HepG2 (cell line): Measurements from ENCODE around the gene CCNL1. TPM values are rescaled to one million over a fixed set of nuclear protein-coding genes. Genes with fewer than 3 reads are reported as not detected.

ENCODE experiments used
- ATF4 ChIP-seq, 2 experiments: fragments of 450-650 bp in 1 of 2; sonication (generic) in 1 of 2; formaldehyde crosslinking; IDR thresholded peaks; 2 replicates each; pipeline versions ENCODE4 v1.5.0 to v1.8.0; 2020 to 2022; ENCODE audit warnings: mild to moderate bottlenecking in 1 of 2, missing genetic modification reagents in 1 of 2
- CREM ChIP-seq, 2 experiments: sonication (generic) in 1 of 2; formaldehyde crosslinking in 1 of 2; IDR thresholded peaks; 2 replicates each; pipeline versions ENCODE4 v1.4.0 to v1.6.1; 2016 to 2020; ENCODE audit warnings: antibody characterized with exemption in 1 of 2, mild to moderate bottlenecking in 1 of 2, missing genetic modification reagents in 1 of 2
- CSRNP1 ChIP-seq: sonication (generic); formaldehyde crosslinking; IDR thresholded peaks from 2 replicates; pipeline ENCODE4 v1.8.1; 2023; ENCODE audit warnings: mild to moderate bottlenecking, missing genetic modification reagents
- KDM3A ChIP-seq: IDR thresholded peaks from 2 replicates; pipeline ENCODE4 v1.6.1; 2018; ENCODE audit warnings: low read depth, missing compliant biosample characterization
- NFRKB ChIP-seq: fragments of 450-650 bp; IDR thresholded peaks from 2 replicates; pipeline ENCODE4 v1.6.1; 2017
- RORA ChIP-seq: sonication (generic); formaldehyde crosslinking; IDR thresholded peaks from 2 replicates; pipeline ENCODE4 v1.5.0; 2020; ENCODE audit warnings: mild to moderate bottlenecking, missing genetic modification reagents, moderate library complexity
- RXRB ChIP-seq: IDR thresholded peaks from 2 replicates; pipeline ENCODE4 v1.6.1; 2016; ENCODE audit warnings: borderline replicate concordance, missing genetic modification reagents, missing compliant biosample characterization
- TRAFD1 ChIP-seq: sonication (generic); formaldehyde crosslinking; IDR thresholded peaks from 2 replicates; pipeline ENCODE4 v1.5.1; 2020; ENCODE audit warnings: missing genetic modification reagents, mild to moderate bottlenecking, borderline replicate concordance
- ZIK1 ChIP-seq: sonication (generic); formaldehyde crosslinking; IDR thresholded peaks from 2 replicates; pipeline ENCODE4 v1.5.0; 2020; ENCODE audit warnings: mild to moderate bottlenecking, low read depth, missing genetic modification reagents, borderline replicate concordance
- ZNF629 ChIP-seq: sonication (generic); formaldehyde crosslinking; conservative IDR thresholded peaks from 2 replicates; pipeline ENCODE4 v1.5.0; 2020; ENCODE audit warnings: missing genetic modification reagents
- polyA plus RNA-seq, 8 experiments: library from polyadenylated mRNA; depleted of rRNA in 3 of 8; stranded (reverse) in 7 of 8; unstranded in 1 of 8; fragments of >200 nt; fragmentation: Illumina TruSeq in 4 of 8; extraction: Trizol in 4 of 8; gene quantifications; 2 replicates each; pipeline versions ENCODE4 v1.2.1 to v1.2.3, GENCODE V29; 2011 to 2016; ENCODE audit warnings: low read depth in 4 of 8, missing spikeins in 1 of 8, mixed read lengths in 1 of 8; ENCODE audit not compliant: insufficient read depth in 1 of 8
- total RNA-seq, 5 experiments: library from RNA; depleted of rRNA; stranded (reverse); fragments of >200 nt; fragmentation: Illumina TruSeq; extraction: Trizol; gene quantifications; 2 replicates each; pipeline ENCODE4 v1.2.3, GENCODE V29; 2016; ENCODE audit warnings: low read depth in 1 of 5
- TF ChIP-seq, protein P1 (sequence below): sonication (generic); formaldehyde crosslinking; IDR thresholded peaks from 2 replicates; pipeline ENCODE4 v1.4.0; 2020; ENCODE audit warnings: missing genetic modification reagents, mild to moderate bottlenecking, borderline replicate concordance
- TF ChIP-seq, protein P2 (sequence below): sonication (generic); formaldehyde crosslinking; IDR thresholded peaks from 2 replicates; pipeline ENCODE4 v1.4.0; 2020; ENCODE audit warnings: missing genetic modification reagents, borderline replicate concordance
- TF ChIP-seq, protein P3 (sequence below): sonication (generic); formaldehyde crosslinking; IDR thresholded peaks from 2 replicates; pipeline ENCODE4 v1.8.0; 2022; ENCODE audit warnings: missing genetic modification reagents, mild to moderate bottlenecking, borderline replicate concordance

The CCNL1 gene
- total and polyA plus RNA-seq, 2 of the 13 experiments (the other 11 are each of a cell fraction or from before 2014, with no cell fraction given), result 151 to 303 TPM

DNA sequence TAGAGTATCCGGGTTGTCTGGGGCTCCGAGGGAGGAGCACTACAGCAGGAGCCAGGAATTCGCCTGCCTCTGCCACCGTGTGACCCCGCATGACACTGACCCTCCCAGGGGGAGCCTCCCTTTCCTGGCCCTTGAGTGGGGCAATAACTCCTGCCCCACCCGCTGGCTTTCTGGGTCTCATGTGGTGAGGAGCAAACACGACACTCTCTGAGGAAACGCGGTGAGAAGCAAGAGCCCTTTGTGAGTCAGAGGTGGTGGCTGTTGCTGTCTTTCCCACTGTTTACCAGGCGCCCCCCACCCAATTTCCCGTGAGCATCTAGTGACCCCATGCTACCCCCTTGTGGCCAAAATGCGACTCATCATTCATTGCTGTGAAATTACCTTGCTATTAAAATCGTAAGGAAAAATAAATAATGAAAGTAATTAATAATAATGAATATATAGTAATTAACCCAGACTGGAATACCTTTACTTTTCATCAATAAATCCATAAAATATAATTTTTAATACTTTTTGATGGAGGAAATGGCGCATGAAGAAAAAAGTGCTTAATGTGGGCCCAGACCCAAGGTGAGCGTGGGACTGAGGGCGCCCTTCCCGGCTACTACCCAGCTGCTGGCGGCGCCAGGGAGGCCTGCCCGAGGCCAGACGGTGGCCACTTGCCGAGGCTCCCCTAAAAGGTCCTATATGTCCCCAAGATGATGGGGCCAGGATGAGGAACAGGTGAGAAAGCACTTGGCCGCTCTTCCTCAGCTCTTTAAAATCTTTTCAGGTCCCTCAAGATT, 29.3 kb downstream of the CCNL1 start (continued):
- TF ChIP-seq, protein P1, sequence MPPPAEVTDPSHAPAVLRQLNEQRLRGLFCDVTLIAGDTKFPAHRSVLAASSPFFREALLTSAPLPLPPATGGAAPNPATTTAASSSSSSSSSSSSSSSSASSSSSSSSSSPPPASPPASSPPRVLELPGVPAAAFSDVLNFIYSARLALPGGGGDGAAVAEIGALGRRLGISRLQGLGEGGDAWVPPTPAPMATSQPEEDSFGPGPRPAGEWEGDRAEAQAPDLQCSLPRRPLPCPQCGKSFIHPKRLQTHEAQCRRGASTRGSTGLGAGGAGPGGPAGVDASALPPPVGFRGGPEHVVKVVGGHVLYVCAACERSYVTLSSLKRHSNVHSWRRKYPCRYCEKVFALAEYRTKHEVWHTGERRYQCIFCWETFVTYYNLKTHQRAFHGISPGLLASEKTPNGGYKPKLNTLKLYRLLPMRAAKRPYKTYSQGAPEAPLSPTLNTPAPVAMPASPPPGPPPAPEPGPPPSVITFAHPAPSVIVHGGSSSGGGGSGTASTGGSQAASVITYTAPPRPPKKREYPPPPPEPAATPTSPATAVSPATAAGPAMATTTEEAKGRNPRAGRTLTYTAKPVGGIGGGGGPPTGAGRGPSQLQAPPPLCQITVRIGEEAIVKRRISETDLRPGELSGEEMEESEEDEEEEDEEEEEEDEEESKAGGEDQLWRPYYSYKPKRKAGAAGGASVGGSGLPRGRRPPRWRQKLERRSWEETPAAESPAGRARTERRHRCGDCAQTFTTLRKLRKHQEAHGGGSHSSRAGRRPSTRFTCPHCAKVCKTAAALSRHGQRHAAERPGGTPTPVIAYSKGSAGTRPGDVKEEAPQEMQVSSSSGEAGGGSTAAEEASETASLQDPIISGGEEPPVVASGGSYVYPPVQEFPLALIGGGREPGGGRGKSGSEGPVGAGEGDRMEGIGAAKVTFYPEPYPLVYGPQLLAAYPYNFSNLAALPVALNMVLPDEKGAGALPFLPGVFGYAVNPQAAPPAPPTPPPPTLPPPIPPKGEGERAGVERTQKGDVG (CRISPR knock-in tag), result peak; percentile 89; the same call in 1 of the 2 replicates
- TF ChIP-seq TRAFD1 (CRISPR knock-in tag) (no peak), ATF4 (CRISPR knock-in tag; IDR thresholded peaks at IDR 0.05) (peak in 1 of 2 experiments; percentile 58; a peak in 1 of 4 replicates), RXRB (peak; percentile 91), NFRKB (no peak), ZNF629 (CRISPR knock-in tag) (0 out of 2 replicates have a peak, but pooled peaks have one; percentile 30), CSRNP1 (CRISPR knock-in tag) (peak; percentile 47; the same call in 1 of the 2 replicates), CREM (IDR thresholded peaks at IDR 0.05) (peak; percentile 59; the same call in 1 of the 2 replicates), CREM (CRISPR knock-in tag; IDR thresholded peaks at IDR 0.05) (no peak), KDM3A (CRISPR knock-in tag) (peak; percentile 83), RORA (CRISPR knock-in tag) (no peak), ZIK1 (no peak)
- TF ChIP-seq, protein P2, sequence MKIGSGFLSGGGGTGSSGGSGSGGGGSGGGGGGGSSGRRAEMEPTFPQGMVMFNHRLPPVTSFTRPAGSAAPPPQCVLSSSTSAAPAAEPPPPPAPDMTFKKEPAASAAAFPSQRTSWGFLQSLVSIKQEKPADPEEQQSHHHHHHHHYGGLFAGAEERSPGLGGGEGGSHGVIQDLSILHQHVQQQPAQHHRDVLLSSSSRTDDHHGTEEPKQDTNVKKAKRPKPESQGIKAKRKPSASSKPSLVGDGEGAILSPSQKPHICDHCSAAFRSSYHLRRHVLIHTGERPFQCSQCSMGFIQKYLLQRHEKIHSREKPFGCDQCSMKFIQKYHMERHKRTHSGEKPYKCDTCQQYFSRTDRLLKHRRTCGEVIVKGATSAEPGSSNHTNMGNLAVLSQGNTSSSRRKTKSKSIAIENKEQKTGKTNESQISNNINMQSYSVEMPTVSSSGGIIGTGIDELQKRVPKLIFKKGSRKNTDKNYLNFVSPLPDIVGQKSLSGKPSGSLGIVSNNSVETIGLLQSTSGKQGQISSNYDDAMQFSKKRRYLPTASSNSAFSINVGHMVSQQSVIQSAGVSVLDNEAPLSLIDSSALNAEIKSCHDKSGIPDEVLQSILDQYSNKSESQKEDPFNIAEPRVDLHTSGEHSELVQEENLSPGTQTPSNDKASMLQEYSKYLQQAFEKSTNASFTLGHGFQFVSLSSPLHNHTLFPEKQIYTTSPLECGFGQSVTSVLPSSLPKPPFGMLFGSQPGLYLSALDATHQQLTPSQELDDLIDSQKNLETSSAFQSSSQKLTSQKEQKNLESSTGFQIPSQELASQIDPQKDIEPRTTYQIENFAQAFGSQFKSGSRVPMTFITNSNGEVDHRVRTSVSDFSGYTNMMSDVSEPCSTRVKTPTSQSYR, result peak; percentile 47; the same call in 1 of the 2 replicates
- TF ChIP-seq, protein P3, sequence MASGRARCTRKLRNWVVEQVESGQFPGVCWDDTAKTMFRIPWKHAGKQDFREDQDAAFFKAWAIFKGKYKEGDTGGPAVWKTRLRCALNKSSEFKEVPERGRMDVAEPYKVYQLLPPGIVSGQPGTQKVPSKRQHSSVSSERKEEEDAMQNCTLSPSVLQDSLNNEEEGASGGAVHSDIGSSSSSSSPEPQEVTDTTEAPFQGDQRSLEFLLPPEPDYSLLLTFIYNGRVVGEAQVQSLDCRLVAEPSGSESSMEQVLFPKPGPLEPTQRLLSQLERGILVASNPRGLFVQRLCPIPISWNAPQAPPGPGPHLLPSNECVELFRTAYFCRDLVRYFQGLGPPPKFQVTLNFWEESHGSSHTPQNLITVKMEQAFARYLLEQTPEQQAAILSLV (CRISPR knock-in tag), result peak; percentile 25; the same call in 1 of the 2 replicates
